HL-60 (cell line): ENCODE results near the gene PTPRG.

Experiments
- DNase-seq, 2 experiments: peaks; one replicate each; pipeline ENCODE4 v3.0.0-alpha.2; 2010 to 2020; ENCODE audit warnings: low read depth in 1 of 2, low spot score in 1 of 2
- H3K27ac ChIP-seq: fragments of 250-450 bp; sonication (Bioruptor Pico); replicated peaks from 2 replicates; pipeline ENCODE4 v1.5.1; 2020; ENCODE audit warnings: mild to moderate bottlenecking, moderate library complexity
- H3K27me3 ChIP-seq: fragments of 250-450 bp; sonication (Bioruptor Pico); 2 replicates; pipeline ENCODE4 v1.5.1; 2021; ENCODE audit warnings: mild to moderate bottlenecking, moderate library complexity; ENCODE audit not compliant: insufficient read depth, poor library complexity, severe bottlenecking
- H3K4me3 ChIP-seq: replicated peaks from 2 replicates; pipeline ENCODE4 v1.5.1; 2011; ENCODE audit warnings: mild to moderate bottlenecking, control low read depth, low read length; ENCODE audit not compliant: insufficient read depth
- GABPA ChIP-seq: IDR thresholded peaks from 2 replicates; pipeline ENCODE4 v1.6.1; 2012; ENCODE audit warnings: low read depth
- POLR2AphosphoS5 ChIP-seq: IDR thresholded peaks from 2 replicates; pipeline ENCODE4 v1.6.1; 2012; ENCODE audit warnings: low read depth
- SPI1 ChIP-seq: IDR thresholded peaks from 2 replicates; pipeline ENCODE4 v1.6.1; 2012; ENCODE audit warnings: low read depth, mild to moderate bottlenecking, borderline replicate concordance
- TF ChIP-seq, protein P1 (sequence below): IDR thresholded peaks from 2 replicates; pipeline ENCODE4 v1.6.1; 2012; ENCODE audit warnings: low read depth; ENCODE audit not compliant: insufficient replicate concordance
- TF ChIP-seq, protein P2 (sequence below): IDR thresholded peaks from one replicate; pipeline ENCODE4 v1.5.1; 2011; ENCODE audit warnings: low read length, control low read depth, inconsistent platforms; ENCODE audit not compliant: insufficient read depth

The PTPRG gene

DNA sequence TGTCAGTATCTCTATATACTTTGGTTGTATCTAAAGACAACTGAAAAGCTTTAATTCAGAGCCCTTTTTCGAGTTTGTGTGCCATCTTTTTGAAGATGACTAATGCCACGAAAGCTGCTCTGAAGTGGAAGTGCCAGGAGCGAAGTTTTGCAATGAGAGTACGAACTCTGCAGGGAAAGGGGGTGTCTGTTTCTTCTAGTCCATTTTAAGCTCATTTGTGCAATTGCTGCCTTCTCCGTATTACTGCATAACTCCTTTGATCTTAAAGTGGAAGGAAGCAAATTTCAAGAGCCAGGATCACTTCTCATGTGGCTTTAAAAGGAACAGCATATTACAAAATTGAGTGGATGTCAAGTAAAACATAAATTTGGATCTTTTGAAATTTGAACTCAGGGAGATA lies 566.7 kb downstream of the PTPRG start:
- no peak for DNase-seq
- H3K27me3 ChIP-seq = no peaks in the 10 kb centered on the region
- H3K27ac ChIP-seq = no peak overlapping the region
- no peak overlapping the region for H3K4me3 ChIP-seq
- no peak for TF ChIP-seq POLR2AphosphoS5
- TF ChIP-seq, protein P1, sequence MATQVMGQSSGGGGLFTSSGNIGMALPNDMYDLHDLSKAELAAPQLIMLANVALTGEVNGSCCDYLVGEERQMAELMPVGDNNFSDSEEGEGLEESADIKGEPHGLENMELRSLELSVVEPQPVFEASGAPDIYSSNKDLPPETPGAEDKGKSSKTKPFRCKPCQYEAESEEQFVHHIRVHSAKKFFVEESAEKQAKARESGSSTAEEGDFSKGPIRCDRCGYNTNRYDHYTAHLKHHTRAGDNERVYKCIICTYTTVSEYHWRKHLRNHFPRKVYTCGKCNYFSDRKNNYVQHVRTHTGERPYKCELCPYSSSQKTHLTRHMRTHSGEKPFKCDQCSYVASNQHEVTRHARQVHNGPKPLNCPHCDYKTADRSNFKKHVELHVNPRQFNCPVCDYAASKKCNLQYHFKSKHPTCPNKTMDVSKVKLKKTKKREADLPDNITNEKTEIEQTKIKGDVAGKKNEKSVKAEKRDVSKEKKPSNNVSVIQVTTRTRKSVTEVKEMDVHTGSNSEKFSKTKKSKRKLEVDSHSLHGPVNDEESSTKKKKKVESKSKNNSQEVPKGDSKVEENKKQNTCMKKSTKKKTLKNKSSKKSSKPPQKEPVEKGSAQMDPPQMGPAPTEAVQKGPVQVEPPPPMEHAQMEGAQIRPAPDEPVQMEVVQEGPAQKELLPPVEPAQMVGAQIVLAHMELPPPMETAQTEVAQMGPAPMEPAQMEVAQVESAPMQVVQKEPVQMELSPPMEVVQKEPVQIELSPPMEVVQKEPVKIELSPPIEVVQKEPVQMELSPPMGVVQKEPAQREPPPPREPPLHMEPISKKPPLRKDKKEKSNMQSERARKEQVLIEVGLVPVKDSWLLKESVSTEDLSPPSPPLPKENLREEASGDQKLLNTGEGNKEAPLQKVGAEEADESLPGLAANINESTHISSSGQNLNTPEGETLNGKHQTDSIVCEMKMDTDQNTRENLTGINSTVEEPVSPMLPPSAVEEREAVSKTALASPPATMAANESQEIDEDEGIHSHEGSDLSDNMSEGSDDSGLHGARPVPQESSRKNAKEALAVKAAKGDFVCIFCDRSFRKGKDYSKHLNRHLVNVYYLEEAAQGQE = no peak
- TF ChIP-seq GABPA = no peak
- TF ChIP-seq SPI1 = no peak
- TF ChIP-seq, protein P2, sequence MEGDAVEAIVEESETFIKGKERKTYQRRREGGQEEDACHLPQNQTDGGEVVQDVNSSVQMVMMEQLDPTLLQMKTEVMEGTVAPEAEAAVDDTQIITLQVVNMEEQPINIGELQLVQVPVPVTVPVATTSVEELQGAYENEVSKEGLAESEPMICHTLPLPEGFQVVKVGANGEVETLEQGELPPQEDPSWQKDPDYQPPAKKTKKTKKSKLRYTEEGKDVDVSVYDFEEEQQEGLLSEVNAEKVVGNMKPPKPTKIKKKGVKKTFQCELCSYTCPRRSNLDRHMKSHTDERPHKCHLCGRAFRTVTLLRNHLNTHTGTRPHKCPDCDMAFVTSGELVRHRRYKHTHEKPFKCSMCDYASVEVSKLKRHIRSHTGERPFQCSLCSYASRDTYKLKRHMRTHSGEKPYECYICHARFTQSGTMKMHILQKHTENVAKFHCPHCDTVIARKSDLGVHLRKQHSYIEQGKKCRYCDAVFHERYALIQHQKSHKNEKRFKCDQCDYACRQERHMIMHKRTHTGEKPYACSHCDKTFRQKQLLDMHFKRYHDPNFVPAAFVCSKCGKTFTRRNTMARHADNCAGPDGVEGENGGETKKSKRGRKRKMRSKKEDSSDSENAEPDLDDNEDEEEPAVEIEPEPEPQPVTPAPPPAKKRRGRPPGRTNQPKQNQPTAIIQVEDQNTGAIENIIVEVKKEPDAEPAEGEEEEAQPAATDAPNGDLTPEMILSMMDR = no peak

DNA sequence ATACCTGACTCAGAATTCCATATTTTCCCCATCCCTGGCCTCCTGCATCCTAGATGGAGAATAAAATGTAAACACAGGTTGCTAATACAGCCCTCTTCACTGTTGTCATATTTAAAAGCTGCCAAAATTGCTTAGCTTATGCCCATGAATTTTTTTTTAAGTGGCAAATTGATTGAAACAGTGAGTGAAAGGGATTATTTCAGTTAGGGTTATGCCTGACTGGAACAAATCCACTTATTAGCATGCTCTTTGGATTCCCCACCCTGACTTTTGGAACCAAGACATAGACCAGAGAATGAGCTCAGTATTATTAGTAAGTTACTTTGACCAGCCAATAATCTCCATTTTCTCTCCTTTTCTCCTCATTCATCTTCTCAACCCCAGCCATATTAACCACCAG lies 567.3 kb downstream of the PTPRG start:
- no peak for DNase-seq
- no peak overlapping the region for H3K27ac ChIP-seq
- TF ChIP-seq, protein P1 = no peak
- TF ChIP-seq SPI1 (no peak), GABPA (no peak), POLR2AphosphoS5 (no peak)
- TF ChIP-seq, protein P2 = no peak
- H3K27me3 ChIP-seq = no peaks in the 10 kb centered on the region
- no peak overlapping the region for H3K4me3 ChIP-seq

DNA sequence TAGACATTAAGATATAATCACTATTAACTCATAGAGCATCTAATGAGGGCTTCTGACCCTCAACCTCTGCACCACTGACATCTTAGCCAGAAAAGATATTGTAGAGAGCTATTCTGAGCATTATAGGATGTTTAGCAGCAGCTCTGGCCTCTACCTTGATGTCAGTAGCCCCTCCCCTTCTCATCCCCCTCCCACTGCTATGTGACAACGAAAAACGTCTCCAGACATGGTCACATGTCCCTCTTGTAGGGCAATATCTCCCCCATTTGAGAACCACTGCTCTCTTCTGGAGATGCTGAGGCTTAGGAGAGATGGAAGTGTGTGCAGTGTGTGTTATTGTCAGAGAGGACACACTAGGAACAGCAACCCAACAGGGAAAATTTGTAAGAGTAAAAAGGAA lies 569.7 kb downstream of the PTPRG start:
- TF ChIP-seq POLR2AphosphoS5 = no peak
- no peak for TF ChIP-seq SPI1
- TF ChIP-seq, protein P1 = no peak
- TF ChIP-seq, protein P2 = no peak
- TF ChIP-seq GABPA = no peak
- Histone ChIP-seq H3K27me3 (no peaks in the 10 kb centered on the region), H3K27ac (no peak overlapping the region), H3K4me3 (no peak overlapping the region)
- no peak for DNase-seq
